Measurements from ENCODE around the gene ATRN.
"Not testable (repeated sequence)": the region's sequence is repeated elsewhere in the genome, so short reads cannot be mapped to it uniquely, and the experiment has no call there.

ATRN gene

GRCh38 chr20:3470627-3471396 lies at the start of gene ATRN:
Gene ATRN, plus strand, starts transcription at chr20:3471018. Its CDS starts 90 bp downstream, at chr20:3471108.
- peak; percentile 83 to 85 for DNase-seq

- DNase-seq = no peak
These were observed 48.8 kb upstream of the ATRN start for GRCh38 chr20:3421985-3422384.

GRCh38 chr20:3423126-3423525 lies 47.7 kb upstream of the ATRN start:
- no peak for DNase-seq

GRCh38 chr20:3426766-3427165 lies 44.1 kb upstream of the ATRN start:
- not testable (repeated sequence) for DNase-seq

GRCh38 chr20:3430376-3431069 lies 40.3 kb upstream of the ATRN start:
- no peak for DNase-seq

- no peak for DNase-seq
These were observed 39.7 kb upstream of the ATRN start for GRCh38 chr20:3431109-3431508.

- no peak for DNase-seq
These were observed 38.0 kb upstream of the ATRN start for GRCh38 chr20:3432844-3433243.

- no peak for DNase-seq
These were observed 37.1 kb upstream of the ATRN start for GRCh38 chr20:3433744-3434143.

GRCh38 chr20:3434232-3434631 lies 36.6 kb upstream of the ATRN start:
- no peak for DNase-seq

- DNase-seq = no peak
These were observed 33.8 kb upstream of the ATRN start for GRCh38 chr20:3436864-3437574.

- DNase-seq = no peak
These were observed 24.0 kb upstream of the ATRN start for GRCh38 chr20:3446779-3447178.

- no peak for DNase-seq
These were observed 23.5 kb upstream of the ATRN start for GRCh38 chr20:3447321-3447720.

GRCh38 chr20:3449319-3449718 lies 21.5 kb upstream of the ATRN start:
- DNase-seq = no peak

- no peak for DNase-seq
These were observed 18.7 kb upstream of the ATRN start for GRCh38 chr20:3452136-3452535.

GRCh38 chr20:3452690-3453089 lies 18.1 kb upstream of the ATRN start:
- DNase-seq = no peak

- no peak for DNase-seq
These were observed 16.0 kb upstream of the ATRN start for GRCh38 chr20:3454831-3455230.

GRCh38 chr20:3456648-3457047 lies 14.2 kb upstream of the ATRN start:
- DNase-seq = no peak

- DNase-seq = no peak
These were observed 10.9 kb upstream of the ATRN start for GRCh38 chr20:3459881-3460307.

GRCh38 chr20:3461211-3461771 lies 9.5 kb upstream of the ATRN start:
- DNase-seq = no peak

GRCh38 chr20:3461911-3462677 lies 8.7 kb upstream of the ATRN start:
- DNase-seq = no peak

- DNase-seq = no peak
These were observed 6.7 kb upstream of the ATRN start for GRCh38 chr20:3464166-3464565.

GRCh38 chr20:3465301-3465700 lies 5.5 kb upstream of the ATRN start:
- DNase-seq = no peak

GRCh38 chr20:3470208-3470626 lies 601 bp upstream of the ATRN start:
- no peak for DNase-seq

Measured in NCI-H2081 (cell line).